HFFc6 (cell line): ENCODE measurements around the gene TMEM245. TPM values are rescaled to one million over a fixed set of nuclear protein-coding genes. Genes with fewer than 3 reads are reported as not detected.

Source experiments
- DNase-seq: peaks from one replicate; pipeline ENCODE4 v3.0.0-alpha.2; 2018
- H3K27ac Mint-ChIP-seq: 2 replicates; pipeline ENCODE4 v1.8.0; 2020; ENCODE audit warnings: mild to moderate bottlenecking, mixed read lengths
- H3K27me3 Mint-ChIP-seq: 2 replicates; pipeline ENCODE4 v1.8.0; 2021; ENCODE audit warnings: mild to moderate bottlenecking, moderate library complexity, mixed read lengths; ENCODE audit not compliant: insufficient read depth
- H3K36me3 Mint-ChIP-seq: 2 replicates; pipeline ENCODE4 v1.8.0; 2021; ENCODE audit warnings: low read depth, mixed read lengths
- H3K4me1 Mint-ChIP-seq: 2 replicates; pipeline ENCODE4 v1.8.0; 2020; ENCODE audit warnings: low read depth, mixed read lengths
- H3K4me3 Mint-ChIP-seq: 2 replicates; pipeline ENCODE4 v1.8.0; 2020; ENCODE audit warnings: mild to moderate bottlenecking, moderate library complexity, mixed read lengths
- H3K9me3 Mint-ChIP-seq: 2 replicates; pipeline ENCODE4 v1.8.0; 2020; ENCODE audit warnings: mild to moderate bottlenecking, mixed read lengths
- CTCF ChIP-seq: fragments of 200-600 bp; sonication (generic); IDR thresholded peaks from 2 replicates; pipeline ENCODE4 v1.5.0; 2021; ENCODE audit warnings: antibody characterized with exemption, mild to moderate bottlenecking
- total RNA-seq, 6 experiments: library from RNA; stranded (reverse); fragmentation: NEBNext Ultra II Directional; extraction: Animal tissue kit (Norgen Biotek cat#: 25700); gene quantifications; 2 replicates in 1 of 6; 3 replicates in 5 of 6; pipeline ENCODE4 v1.2.3, GENCODE V29; 2021

TMEM245 gene
- total RNA-seq, 6 experiments from 2014 or later, result 52.1 to 61.8 (median 57.4) TPM

- H3K4me3 Mint-ChIP-seq, result 0 out of 2 replicates have a peak overlapping the region, but pooled peaks have one; percentile 14
- peaks cover 60% of the 10 kb centered on the region for H3K36me3 Mint-ChIP-seq
- peak overlapping the region; percentile 27; the same call in 1 of the 2 replicates for H3K27ac Mint-ChIP-seq
- no peak for TF ChIP-seq CTCF
- H3K9me3 Mint-ChIP-seq, result no peaks in the 10 kb centered on the region
- no peaks in the 10 kb centered on the region; the same call in 1 of the 2 replicates for H3K27me3 Mint-ChIP-seq
- no peak for DNase-seq
- H3K4me1 Mint-ChIP-seq, result peaks cover 49% of the 10 kb centered on the region
Measured at GRCh38 chr9:109051733-109052132, 68.0 kb downstream of the TMEM245 start.

DNA sequence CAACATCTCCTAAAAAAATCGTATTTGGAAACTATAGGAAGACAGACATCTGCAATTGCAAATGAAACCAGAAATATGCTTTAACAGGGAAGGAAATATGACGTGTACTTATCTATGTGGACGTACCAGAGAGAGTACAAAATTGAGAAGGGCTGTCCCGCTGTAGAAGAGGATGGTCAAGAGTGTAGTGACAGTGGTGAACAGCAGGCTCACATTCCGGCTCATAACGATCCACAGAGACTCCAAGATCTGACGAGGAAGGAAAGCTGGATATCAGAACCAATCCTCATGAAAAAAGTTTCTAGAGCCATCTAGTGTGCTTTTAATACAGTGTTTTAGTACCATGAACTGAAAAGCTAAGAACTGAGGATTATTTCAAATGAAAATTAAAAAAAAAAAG lies 69.3 kb downstream of the TMEM245 start:
- H3K4me3 Mint-ChIP-seq, result no peak overlapping the region
- H3K9me3 Mint-ChIP-seq, result no peaks in the 10 kb centered on the region
- peaks cover 52% of the 10 kb centered on the region for H3K36me3 Mint-ChIP-seq
- peaks cover 56% of the 10 kb centered on the region for H3K4me1 Mint-ChIP-seq
- no peak for DNase-seq
- no peak overlapping the region for H3K27ac Mint-ChIP-seq
- TF ChIP-seq CTCF, result no peak
- H3K27me3 Mint-ChIP-seq, result no peaks in the 10 kb centered on the region

DNA sequence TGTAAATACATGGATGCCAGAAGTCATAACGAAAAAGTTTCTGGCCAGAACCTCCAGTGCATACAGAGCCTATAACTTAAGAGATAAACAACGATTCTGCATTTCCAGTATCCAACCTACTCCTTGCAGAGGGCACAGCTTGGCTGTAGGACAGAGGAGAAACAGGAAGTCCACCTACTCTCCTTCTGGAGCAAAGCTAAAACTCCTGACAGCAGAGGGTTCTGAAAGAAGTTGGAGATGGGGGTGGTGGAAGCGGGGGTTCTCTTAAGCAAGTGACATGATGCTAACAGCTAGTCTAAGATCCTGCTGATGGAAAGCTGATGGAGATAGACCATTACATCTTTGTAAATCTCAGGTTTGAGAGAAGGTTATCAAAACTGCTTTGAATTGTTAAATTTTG lies 70.9 kb downstream of the TMEM245 start:
- H3K27me3 Mint-ChIP-seq, result no peaks in the 10 kb centered on the region
- peaks cover 41% of the 10 kb centered on the region for H3K4me1 Mint-ChIP-seq
- H3K36me3 Mint-ChIP-seq, result peaks cover 48% of the 10 kb centered on the region
- no peak for DNase-seq
- H3K9me3 Mint-ChIP-seq, result no peaks in the 10 kb centered on the region
- no peak for TF ChIP-seq CTCF
- no peak overlapping the region for H3K4me3 Mint-ChIP-seq
- no peak overlapping the region for H3K27ac Mint-ChIP-seq

DNA sequence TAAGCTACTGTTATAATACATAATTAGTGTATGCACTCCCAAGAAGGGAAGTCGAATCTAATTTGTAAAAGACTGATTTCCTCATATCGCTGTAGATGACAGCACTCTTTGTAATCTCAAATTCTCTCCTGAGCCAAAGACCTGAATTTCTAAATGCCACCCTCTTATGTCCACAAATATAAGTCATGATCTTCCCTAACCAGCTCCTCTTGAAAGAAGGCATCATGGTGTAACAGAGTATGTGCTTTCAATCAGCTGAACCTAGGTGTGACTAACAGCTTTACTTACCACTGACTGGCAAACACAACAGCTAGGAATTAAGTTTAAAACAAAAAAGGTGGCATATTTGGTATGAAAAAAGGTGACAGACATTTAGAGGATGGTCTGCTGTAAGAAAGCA lies 72.5 kb downstream of the TMEM245 start:
- no peaks in the 10 kb centered on the region for H3K27me3 Mint-ChIP-seq

GRCh38 chr9:109046346-109046745 lies 73.4 kb downstream of the TMEM245 start:
- Mint-ChIP-seq H3K27me3 (no peaks in the 10 kb centered on the region), H3K36me3 (peaks cover 54% of the 10 kb centered on the region), H3K4me3 (no peak overlapping the region), H3K27ac (peak overlapping the region; percentile 12; the same call in 1 of the 2 replicates), H3K9me3 (no peaks in the 10 kb centered on the region), H3K4me1 (peaks cover 19% of the 10 kb centered on the region)
- peak; percentile 28 for DNase-seq
- TF ChIP-seq CTCF, result no peak

More for the DNA sequence above, 72.5 kb downstream of the TMEM245 start:
- Mint-ChIP-seq H3K4me3 (no peak overlapping the region), H3K36me3 (peaks cover 51% of the 10 kb centered on the region), H3K4me1 (peaks cover 26% of the 10 kb centered on the region), H3K27ac (no peak overlapping the region), H3K9me3 (no peaks in the 10 kb centered on the region)
- no peak for TF ChIP-seq CTCF
- DNase-seq, result no peak

DNA sequence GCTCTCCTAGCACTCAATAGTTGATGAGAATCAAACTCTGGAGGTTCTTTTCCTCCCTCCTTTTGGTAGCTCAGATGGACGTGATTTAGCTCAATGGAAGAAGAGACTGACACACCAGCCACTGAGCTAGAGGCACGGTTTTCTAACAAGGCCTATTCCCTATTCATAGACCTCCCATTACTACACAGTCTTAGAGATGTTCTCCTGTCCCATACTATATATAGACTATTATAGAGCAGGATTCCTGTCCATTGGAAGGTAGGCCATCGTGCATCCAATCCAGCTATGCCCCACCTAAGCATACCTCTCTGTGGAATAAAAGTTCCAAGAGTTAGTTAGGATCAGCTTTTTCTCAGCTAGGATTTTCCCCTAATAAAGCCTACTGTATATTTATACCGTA lies 76.2 kb downstream of the TMEM245 start:
- H3K27me3 Mint-ChIP-seq, result peaks cover 1% of the 10 kb centered on the region; the same call in 1 of the 2 replicates
- no peak for DNase-seq
- TF ChIP-seq CTCF, result no peak
- no peak overlapping the region for H3K27ac Mint-ChIP-seq
- H3K36me3 Mint-ChIP-seq, result peaks cover 57% of the 10 kb centered on the region
- H3K4me3 Mint-ChIP-seq, result no peak overlapping the region
- peaks cover 32% of the 10 kb centered on the region for H3K4me1 Mint-ChIP-seq
- H3K9me3 Mint-ChIP-seq, result no peaks in the 10 kb centered on the region
